HepG2 (cell line): ENCODE measurements around the gene SAMD4A. TPM values are rescaled to one million over a fixed set of nuclear protein-coding genes. Genes with fewer than 3 reads are reported as not detected.

ENCODE experiments used
- ATAC-seq: fragments of 200-7000 bp; cut with Tn5 transposase; 3 replicates; pipeline ENCODE4 v1.9.1; 2020; ENCODE audit warnings: mild to moderate bottlenecking, moderate library complexity
- BruUV-seq: library from RNA; stranded (reverse); fragments of 400-500 nt; replicated peaks from 2 replicates; lab custom pipeline; 2021; lab: Mats Ljungman, UMichigan
- CTCF ChIA-PET: fragments of 300-600 bp; formaldehyde crosslinking; extraction: SDS; loops from one replicate; lab custom pipeline; 2021; ENCODE audit warnings: low total read pairs, inconsistent platforms, low intra/inter-chr PET ratio; lab: Yijun Ruan, JAX
- POLR2A ChIA-PET: fragments of 350-600 bp; sonication (Branson Sonifier 250); formaldehyde crosslinking; loops from one replicate; lab custom pipeline; 2020; ENCODE audit warnings: antibody characterized with exemption, inconsistent platforms; lab: Yijun Ruan, JAX
- DNase-seq: peaks from one replicate; pipeline ENCODE4 v3.0.0-alpha.2; 2015; ENCODE audit warnings: low spot score
- FAIRE-seq: peaks from 3 replicates; lab custom pipeline; 2011; peaks lifted over from hg19 to GRCh38; lab: Jason Lieb, UNC
- H2AFZ ChIP-seq: one replicate; pipeline ENCODE4 v1.6.1; 2011; ENCODE audit warnings: low read length, inconsistent platforms
- H3K27ac ChIP-seq: fragments of 300-600 bp; 3 replicates; pipeline ENCODE4 v1.8.0; 2011; ENCODE audit warnings: mixed run types, mild to moderate bottlenecking, mixed read lengths, low read length, inconsistent platforms; ENCODE audit not compliant: insufficient read depth; ENCODE audit errors: extremely low read length
- H3K27me3 ChIP-seq, 2 experiments: fragments of 200-600 bp in 1 of 2; 2 replicates in 1 of 2; 3 replicates in 1 of 2; pipeline versions ENCODE4 v1.6.0 to v1.8.0; 2011; ENCODE audit warnings: low read length in 2 of 2, mild to moderate bottlenecking in 2 of 2, moderate library complexity in 2 of 2, inconsistent platforms in 1 of 2; ENCODE audit not compliant: insufficient read depth in 2 of 2, control insufficient read depth in 1 of 2
- H3K36me3 ChIP-seq, 2 experiments: fragments of 200-600 bp in 1 of 2; replicated peaks in 1 of 2; 2 replicates in 1 of 2; 3 replicates in 1 of 2; pipeline versions ENCODE4 v1.5.1 to v1.8.0; 2011; ENCODE audit warnings: low read length in 2 of 2, inconsistent platforms in 1 of 2; ENCODE audit not compliant: insufficient read depth in 2 of 2, control insufficient read depth in 1 of 2
- H3K4me1 ChIP-seq: 2 replicates; pipeline ENCODE4 v1.5.1; 2012; ENCODE audit warnings: low read length, inconsistent platforms; ENCODE audit not compliant: insufficient read depth
- H3K4me2 ChIP-seq: 2 replicates; pipeline ENCODE4 v1.6.0; 2011; ENCODE audit warnings: low read depth, low read length, inconsistent platforms
- H3K4me3 ChIP-seq, 3 experiments: fragments of 200-600 bp in 1 of 3; sonication (generic), shearing (Covaris generic) in 1 of 3; replicated peaks in 1 of 3; 2 replicates each; pipeline ENCODE4 v1.5.1; 2011 to 2016; ENCODE audit warnings: low read length in 3 of 3, inconsistent platforms in 2 of 3, low read depth in 2 of 3, mild to moderate bottlenecking in 2 of 3, control low read depth in 1 of 3, mixed read lengths in 1 of 3; ENCODE audit not compliant: insufficient read depth in 1 of 3
- H3K79me2 ChIP-seq: one replicate; pipeline ENCODE4 v1.6.1; 2011; ENCODE audit warnings: low read length, inconsistent platforms; ENCODE audit not compliant: insufficient read depth
- H3K9ac ChIP-seq: 2 replicates; pipeline ENCODE4 v1.6.0; 2011; ENCODE audit warnings: mild to moderate bottlenecking, low read depth, low read length, inconsistent platforms; ENCODE audit not compliant: insufficient read depth
- H3K9me3 ChIP-seq: 2 replicates; pipeline ENCODE4 v1.5.1; 2012; ENCODE audit warnings: mild to moderate bottlenecking, low read length
- H4K20me1 ChIP-seq: 2 replicates; pipeline ENCODE4 v1.6.0; 2011; ENCODE audit warnings: inconsistent platforms, mild to moderate bottlenecking, low read length, moderate library complexity; ENCODE audit not compliant: insufficient read depth
- ATF7 ChIP-seq, 2 experiments: fragments of 450-650 bp in 1 of 2; sonication (generic) in 1 of 2; formaldehyde crosslinking in 1 of 2; IDR thresholded peaks; 2 replicates each; pipeline versions ENCODE4 v1.4.0 to v1.6.1; 2016 to 2020; ENCODE audit warnings: antibody characterized with exemption in 1 of 2, mild to moderate bottlenecking in 1 of 2, missing genetic modification reagents in 1 of 2
- ELF3 ChIP-seq: IDR thresholded peaks from 2 replicates; pipeline ENCODE4 v1.6.1; 2016; ENCODE audit warnings: missing genetic modification reagents, missing compliant biosample characterization
- FOXA1 ChIP-seq, 2 experiments: fragments of 450-650 bp in 1 of 2; sonication (generic) in 1 of 2; formaldehyde crosslinking in 1 of 2; IDR thresholded peaks; 2 replicates each; pipeline versions ENCODE4 v1.4.0 to v1.6.1; 2016 to 2020; ENCODE audit warnings: missing genetic modification reagents in 1 of 2
- NCOA2 ChIP-seq: sonication (generic); formaldehyde crosslinking; IDR thresholded peaks from 2 replicates; pipeline ENCODE4 v1.8.0; 2022; ENCODE audit warnings: inconsistent platforms
- SRY ChIP-seq: sonication (generic); formaldehyde crosslinking; IDR thresholded peaks from 2 replicates; pipeline ENCODE4 v1.8.0; 2022; ENCODE audit warnings: mild to moderate bottlenecking, missing genetic modification reagents
- STAT5B ChIP-seq: sonication (generic); formaldehyde crosslinking; IDR thresholded peaks from 2 replicates; pipeline ENCODE4 v1.4.0; 2020; ENCODE audit warnings: missing genetic modification reagents
- TGIF2 ChIP-seq: IDR thresholded peaks from 2 replicates; pipeline ENCODE4 v1.6.1; 2016; ENCODE audit warnings: control low read depth, missing compliant biosample characterization
- ZNF121 ChIP-seq: sonication (generic); formaldehyde crosslinking; IDR thresholded peaks from 2 replicates; pipeline ENCODE4 v1.5.0; 2020; ENCODE audit warnings: mild to moderate bottlenecking, missing genetic modification reagents
- ZNF547 ChIP-seq: sonication (generic); formaldehyde crosslinking; IDR thresholded peaks from 2 replicates; pipeline ENCODE4 v1.5.1; 2020; ENCODE audit warnings: mild to moderate bottlenecking, missing genetic modification reagents
- ZNF674 ChIP-seq: sonication (generic); formaldehyde crosslinking; IDR thresholded peaks from 2 replicates; pipeline ENCODE4 v1.5.0; 2020; ENCODE audit warnings: low read depth, mild to moderate bottlenecking, missing genetic modification reagents
- WGBS: methylation state at CpG from one replicate; pipeline ENCODE4 v1.1.6; 2017; ENCODE audit warnings: low lambda C conversion rate; 5-methylcytosine and 5-hydroxymethylcytosine counted together
- in situ Hi-C: cut with HindIII; loops from 2 replicates; pipeline ENCODE4 v1.10.0; 2017; ENCODE audit warnings: low pct_unique_long_range_greater_than_20kb; ENCODE audit not compliant: extremely low pct_ligation_motif_present
- intact Hi-C: fragments of 100-400 bp; cut with micrococcal nuclease; formaldehyde crosslinking; loops from one replicate; pipeline ENCODE4 v1.10.0; 2022; ENCODE audit not compliant: unreplicated experiment
- polyA plus RNA-seq, 8 experiments: library from polyadenylated mRNA; depleted of rRNA in 3 of 8; stranded (reverse) in 7 of 8; unstranded in 1 of 8; fragments of >200 nt; fragmentation: Illumina TruSeq in 4 of 8; extraction: Trizol in 4 of 8; gene quantifications; 2 replicates each; pipeline versions ENCODE4 v1.2.1 to v1.2.3, GENCODE V29; 2011 to 2016; ENCODE audit warnings: low read depth in 4 of 8, missing spikeins in 1 of 8, mixed read lengths in 1 of 8; ENCODE audit not compliant: insufficient read depth in 1 of 8
- total RNA-seq, 5 experiments: library from RNA; depleted of rRNA; stranded (reverse); fragments of >200 nt; fragmentation: Illumina TruSeq; extraction: Trizol; gene quantifications; 2 replicates each; pipeline ENCODE4 v1.2.3, GENCODE V29; 2016; ENCODE audit warnings: low read depth in 1 of 5

Gene SAMD4A
- total and polyA plus RNA-seq, 2 of the 13 experiments (the other 11 are each of a cell fraction or from before 2014, with no cell fraction given) = 11.8 to 13.0 TPM

DNA sequence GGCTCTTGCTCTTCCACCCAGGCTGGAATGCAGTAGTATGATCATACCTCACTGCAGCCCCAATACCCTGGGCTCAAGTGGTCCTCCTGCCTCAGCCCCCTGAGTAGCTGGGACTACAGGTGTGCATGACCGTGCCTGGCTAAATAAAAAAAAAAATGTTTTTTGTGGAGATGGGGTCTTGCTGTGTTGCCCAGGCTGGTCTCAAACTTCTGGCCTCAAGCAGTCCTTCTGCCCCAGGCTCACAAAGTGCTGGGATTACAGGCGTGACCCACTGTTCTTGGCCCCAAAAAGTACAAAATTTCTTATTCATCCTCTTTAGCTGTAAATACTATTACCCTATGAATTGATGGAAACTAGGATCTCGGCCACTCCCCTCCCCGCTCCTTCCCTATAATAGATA lies 42.5 kb upstream of the SAMD4A start:
- H3K9me3 ChIP-seq = no peaks in the 10 kb centered on the region
- H3K4me3 ChIP-seq = no peak overlapping the region
- no peak for FAIRE-seq
- no peaks in the 10 kb centered on the region for H4K20me1 ChIP-seq
- H3K27me3 ChIP-seq = no peaks in the 10 kb centered on the region
- H2AFZ ChIP-seq = no peak overlapping the region
- peaks cover 9 to 28% of the 10 kb centered on the region in 2 experiments for H3K36me3 ChIP-seq
- no peak overlapping the region for H3K27ac ChIP-seq
- in situ Hi-C loops = no loop called here
- peaks cover 10% of the 10 kb centered on the region for H3K4me1 ChIP-seq
- DNase-seq = no peak
- TF ChIP-seq ZNF121 (CRISPR knock-in tag) (peak; percentile 59), ATF7 (IDR thresholded peaks at IDR 0.05) (no peak), ATF7 (CRISPR knock-in tag; IDR thresholded peaks at IDR 0.05) (no peak)
- no peak for ATAC-seq
- ChIA-PET POLR2A (no interaction called here), CTCF (no interaction called here)
- H3K79me2 ChIP-seq = peaks cover 5% of the 10 kb centered on the region
- no peak overlapping the region for H3K4me2 ChIP-seq
- no TSS peak for BruUV-seq
- 93% methylated on average over 4 of the region's 4 CpGs for WGBS
- no peak overlapping the region for H3K9ac ChIP-seq
- intact Hi-C loops = no loop called here

DNA sequence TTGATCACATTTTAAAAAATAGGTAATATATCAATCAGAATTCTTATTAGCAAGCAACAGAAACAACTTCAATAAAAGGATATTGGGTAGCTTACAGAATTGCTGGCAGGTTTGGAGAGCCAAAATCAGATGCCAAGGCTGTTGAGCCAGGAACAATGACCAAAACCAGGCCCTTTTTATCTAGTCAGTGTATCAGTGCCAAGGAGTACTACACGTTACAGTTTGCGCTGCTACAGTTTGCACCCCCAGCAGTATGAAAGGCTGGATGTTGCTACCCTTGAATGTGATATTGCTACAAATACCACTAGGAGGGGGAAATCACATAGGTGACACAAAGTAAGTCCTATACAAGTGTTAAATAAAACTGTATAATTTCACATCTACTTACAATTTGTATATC lies 38.0 kb upstream of the SAMD4A start:
- no peak for TF ChIP-seq STAT5B (CRISPR knock-in tag)
- no peak for TF ChIP-seq NCOA2 (CRISPR knock-in tag)
- no peak for TF ChIP-seq ZNF547 (CRISPR knock-in tag)
- no peak for TF ChIP-seq ELF3 (CRISPR knock-in tag)
- TF ChIP-seq TGIF2 (CRISPR knock-in tag) = no peak
- TF ChIP-seq FOXA1 (IDR thresholded peaks at IDR 0.05) = no peak
- TF ChIP-seq FOXA1 (CRISPR knock-in tag; IDR thresholded peaks at IDR 0.05) = no peak
- TF ChIP-seq SRY (CRISPR knock-in tag) = no peak
- TF ChIP-seq ZNF674 (CRISPR knock-in tag) = no peak
- TF ChIP-seq, all 625 proteins: peak for 0
- no peak for FAIRE-seq
- Histone ChIP-seq H3K4me1 (peaks cover 1% of the 10 kb centered on the region), H3K9me3 (no peaks in the 10 kb centered on the region), H3K27me3 (no peaks in the 10 kb centered on the region), H2AFZ (no peak overlapping the region), H4K20me1 (no peaks in the 10 kb centered on the region), H3K36me3 (peaks cover 8 to 22% of the 10 kb centered on the region in 2 experiments), H3K4me2 (no peak overlapping the region), H3K9ac (no peak overlapping the region), H3K4me3 (no peak overlapping the region), H3K79me2 (no peaks in the 10 kb centered on the region), H3K27ac (no peak overlapping the region)
- ChIA-PET POLR2A (no interaction called here), CTCF (no interaction called here)
- BruUV-seq = no TSS peak
- intact Hi-C loops = no loop called here
- no peak for ATAC-seq
- no peak for DNase-seq
- 100% methylated on average over 2 of the region's 2 CpGs for WGBS
- in situ Hi-C loops = no loop called here
